H1 (cell line): Measurements from ENCODE around the gene ADRB1. TPM values are rescaled to one million over a fixed set of nuclear protein-coding genes. Genes with fewer than 3 reads are reported as not detected.

Experiments
- CHD7 ChIP-seq: fragments of 300-600 bp; sonication (generic); IDR thresholded peaks from 2 replicates; pipeline ENCODE4 v1.7.1; 2012; ENCODE audit warnings: low read length, moderate library complexity, mild to moderate bottlenecking, inconsistent platforms; ENCODE audit not compliant: insufficient replicate concordance
- CREB1 ChIP-seq: IDR thresholded peaks from 2 replicates; pipeline ENCODE4 v1.6.1; 2012; ENCODE audit warnings: inconsistent platforms
- CTBP2 ChIP-seq: IDR thresholded peaks from 2 replicates; pipeline ENCODE4 v1.7.0; 2011; ENCODE audit warnings: borderline replicate concordance, mild to moderate bottlenecking, moderate library complexity, mixed read lengths, low read length; ENCODE audit not compliant: insufficient read depth, insufficient read length
- CTCF ChIP-seq, 3 experiments: IDR thresholded peaks; 1 replicate in 2 of 3; 2 replicates in 1 of 3; pipeline versions ENCODE4 v1.5.1 to v1.6.1; 2011; ENCODE audit warnings: low read length in 3 of 3, mild to moderate bottlenecking in 3 of 3, inconsistent platforms in 2 of 3, low read depth in 1 of 3, moderate library complexity in 1 of 3; ENCODE audit not compliant: insufficient read depth in 1 of 3; ENCODE audit errors: control extremely low read depth in 1 of 3
- RBBP5 ChIP-seq: IDR thresholded peaks from 2 replicates; pipeline ENCODE4 v1.7.1; 2012; ENCODE audit warnings: low read depth, mild to moderate bottlenecking, inconsistent platforms, low read length, moderate library complexity, borderline replicate concordance
- RFX5 ChIP-seq: IDR thresholded peaks from 2 replicates; pipeline ENCODE4 v1.6.1; 2011; ENCODE audit warnings: low read depth, low read length, improper control_type of control experiment, borderline replicate concordance
- RXRA ChIP-seq: IDR thresholded peaks from 2 replicates; pipeline ENCODE4 v1.6.1; 2011; ENCODE audit warnings: low read depth, mild to moderate bottlenecking, low read length, moderate library complexity; ENCODE audit not compliant: insufficient read depth
- polyA plus RNA-seq, 7 experiments: library from polyadenylated mRNA; depleted of rRNA in 3 of 7; stranded (reverse) in 5 of 7; unstranded in 2 of 7; fragments of >200 nt in 5 of 7; fragments of 200-250 nt in 2 of 7; gene quantifications; 1 replicate in 5 of 7; 2 replicates in 1 of 7; 4 replicates in 1 of 7; pipeline versions ENCODE4 v1.2.1 to v1.2.3, GENCODE V29; 2011 to 2013; ENCODE audit warnings: missing spikeins in 2 of 7, mixed read lengths in 2 of 7
- total RNA-seq: library from RNA; stranded (reverse); fragmentation: NEBNext Ultra II Directional; extraction: Animal tissue kit (Norgen Biotek cat#: 25700); gene quantifications from 2 replicates; pipeline ENCODE4 v1.2.1, GENCODE V29; 2021

The ADRB1 gene
- total and polyA plus RNA-seq, 2 of the 8 experiments (the other 6 are each of a cell fraction or from before 2014, with no cell fraction given) = 0.14 to 0.48 TPM

GRCh38 chr10:114046087-114046458 is 2.4 kb downstream of the ADRB1 start (continued):
- TF ChIP-seq CHD7 = no peak
- no peak for TF ChIP-seq RFX5
- no peak for TF ChIP-seq CTCF (IDR thresholded peaks at IDR 0.05; ENCODE audit: control extremely low read depth in 1 of 3, insufficient read depth in 1 of 3, low read depth in 1 of 3, low read length in 3 of 3)
- no peak for TF ChIP-seq RXRA
- TF ChIP-seq RBBP5 = no peak
- no peak for TF ChIP-seq CREB1
- no peak for TF ChIP-seq CTBP2
- TF ChIP-seq, all 59 proteins: peak for 0
